ENCODE results near the gene KRTAP12-4.
"Not testable (repeated sequence)": the region's sequence is repeated elsewhere in the genome, so short reads cannot be mapped to it uniquely, and the experiment has no call there.

The KRTAP12-4 gene

DNA sequence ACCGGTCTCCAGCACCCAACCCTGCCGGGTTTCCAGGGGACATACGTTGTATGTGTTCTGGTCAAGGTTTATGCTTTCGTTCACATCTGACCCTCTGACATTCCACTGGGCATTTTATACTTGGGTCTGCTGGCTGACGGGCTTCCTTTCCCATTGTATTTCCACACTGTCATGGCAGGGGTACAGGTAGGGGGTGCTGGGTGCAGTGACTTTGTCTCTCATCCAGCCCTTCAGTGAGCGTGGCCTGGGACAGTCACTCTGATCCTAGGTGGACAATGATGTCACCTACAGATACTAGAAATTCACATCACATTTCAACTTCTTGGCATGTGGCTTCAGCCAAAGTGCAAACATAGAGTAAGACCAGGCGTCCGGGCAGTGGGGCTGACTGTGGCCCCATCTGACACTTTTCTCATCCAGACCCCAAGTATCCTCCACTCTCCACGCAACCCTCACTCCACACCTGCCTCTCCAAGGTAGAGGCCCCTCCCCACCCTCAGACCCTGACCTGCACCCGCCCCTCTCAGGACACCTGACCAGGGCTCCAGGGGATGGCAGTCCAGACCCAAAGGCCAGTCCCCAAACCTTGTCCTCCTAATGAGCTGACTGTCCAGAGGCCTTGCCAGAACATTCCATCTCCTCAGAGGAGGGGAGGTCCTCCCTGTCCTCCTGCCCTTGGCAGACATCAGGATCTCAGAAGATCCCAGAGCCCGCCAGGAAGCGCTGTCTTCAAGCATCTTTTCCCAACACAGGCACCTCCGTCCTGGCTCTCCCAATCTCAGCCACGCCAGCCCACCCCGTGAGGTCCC lies 18.0 kb downstream of the KRTAP12-4 start:
- no peak overlapping the region for H3K4me3 ChIP-seq (ENCODE audit: control insufficient read depth, low read depth, low read length)
- DNase-seq (ENCODE audit: low read depth), result no peak
- TF ChIP-seq, protein P1, sequence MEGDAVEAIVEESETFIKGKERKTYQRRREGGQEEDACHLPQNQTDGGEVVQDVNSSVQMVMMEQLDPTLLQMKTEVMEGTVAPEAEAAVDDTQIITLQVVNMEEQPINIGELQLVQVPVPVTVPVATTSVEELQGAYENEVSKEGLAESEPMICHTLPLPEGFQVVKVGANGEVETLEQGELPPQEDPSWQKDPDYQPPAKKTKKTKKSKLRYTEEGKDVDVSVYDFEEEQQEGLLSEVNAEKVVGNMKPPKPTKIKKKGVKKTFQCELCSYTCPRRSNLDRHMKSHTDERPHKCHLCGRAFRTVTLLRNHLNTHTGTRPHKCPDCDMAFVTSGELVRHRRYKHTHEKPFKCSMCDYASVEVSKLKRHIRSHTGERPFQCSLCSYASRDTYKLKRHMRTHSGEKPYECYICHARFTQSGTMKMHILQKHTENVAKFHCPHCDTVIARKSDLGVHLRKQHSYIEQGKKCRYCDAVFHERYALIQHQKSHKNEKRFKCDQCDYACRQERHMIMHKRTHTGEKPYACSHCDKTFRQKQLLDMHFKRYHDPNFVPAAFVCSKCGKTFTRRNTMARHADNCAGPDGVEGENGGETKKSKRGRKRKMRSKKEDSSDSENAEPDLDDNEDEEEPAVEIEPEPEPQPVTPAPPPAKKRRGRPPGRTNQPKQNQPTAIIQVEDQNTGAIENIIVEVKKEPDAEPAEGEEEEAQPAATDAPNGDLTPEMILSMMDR (IDR thresholded peaks at IDR 0.05; ENCODE audit: control insufficient read depth, insufficient read depth, low read depth, low read length, missing control alignments), result no peak

DNA sequence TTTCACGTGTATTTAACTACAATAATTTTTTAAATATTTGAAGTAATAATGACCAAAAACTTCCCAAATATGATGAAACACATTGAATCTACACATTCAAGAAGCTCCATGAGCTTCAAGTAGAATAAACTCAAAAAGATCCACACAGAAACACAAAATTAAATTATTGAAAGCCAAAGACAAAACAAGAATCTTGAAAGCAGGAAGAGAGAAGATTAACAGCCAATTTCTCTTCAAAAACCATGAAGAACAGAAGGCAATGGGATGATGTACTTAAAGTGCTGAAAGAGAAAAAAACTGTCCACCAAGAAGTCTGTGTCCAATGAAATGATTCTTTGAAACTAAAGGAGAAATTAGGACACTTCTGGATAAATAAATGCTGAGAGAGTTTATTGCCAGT lies 22.4 kb downstream of the KRTAP12-4 start:
- TF ChIP-seq, protein P1 (IDR thresholded peaks at IDR 0.05; ENCODE audit: control insufficient read depth, insufficient read depth, low read depth, low read length, missing control alignments), result no peak
- DNase-seq (ENCODE audit: low read depth), result no peak
- no peak overlapping the region for H3K4me3 ChIP-seq (ENCODE audit: control insufficient read depth, low read depth, low read length)

DNA sequence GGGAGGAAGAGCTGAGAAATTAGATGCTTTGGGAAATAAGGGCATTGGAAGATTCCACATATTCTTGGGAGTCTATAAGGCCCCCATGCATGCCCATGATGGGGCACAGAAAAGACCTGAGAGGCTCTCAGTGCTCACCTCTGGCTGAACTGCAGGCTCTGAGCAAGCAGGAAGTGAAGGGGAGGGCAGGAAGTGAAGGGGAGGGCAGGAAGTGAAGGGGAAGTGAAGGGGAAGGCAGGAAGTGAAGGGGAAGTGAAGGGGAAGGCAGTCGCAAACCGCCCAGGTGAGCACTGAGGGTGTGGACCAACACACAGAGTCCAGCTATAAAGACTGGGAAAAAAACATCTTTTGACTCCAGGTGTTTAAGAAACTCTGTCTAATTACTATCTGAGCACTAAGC lies 24.0 kb downstream of the KRTAP12-4 start:
- TF ChIP-seq, protein P1 (IDR thresholded peaks at IDR 0.05; ENCODE audit: control insufficient read depth, insufficient read depth, low read depth, low read length, missing control alignments), result no peak

DNA sequence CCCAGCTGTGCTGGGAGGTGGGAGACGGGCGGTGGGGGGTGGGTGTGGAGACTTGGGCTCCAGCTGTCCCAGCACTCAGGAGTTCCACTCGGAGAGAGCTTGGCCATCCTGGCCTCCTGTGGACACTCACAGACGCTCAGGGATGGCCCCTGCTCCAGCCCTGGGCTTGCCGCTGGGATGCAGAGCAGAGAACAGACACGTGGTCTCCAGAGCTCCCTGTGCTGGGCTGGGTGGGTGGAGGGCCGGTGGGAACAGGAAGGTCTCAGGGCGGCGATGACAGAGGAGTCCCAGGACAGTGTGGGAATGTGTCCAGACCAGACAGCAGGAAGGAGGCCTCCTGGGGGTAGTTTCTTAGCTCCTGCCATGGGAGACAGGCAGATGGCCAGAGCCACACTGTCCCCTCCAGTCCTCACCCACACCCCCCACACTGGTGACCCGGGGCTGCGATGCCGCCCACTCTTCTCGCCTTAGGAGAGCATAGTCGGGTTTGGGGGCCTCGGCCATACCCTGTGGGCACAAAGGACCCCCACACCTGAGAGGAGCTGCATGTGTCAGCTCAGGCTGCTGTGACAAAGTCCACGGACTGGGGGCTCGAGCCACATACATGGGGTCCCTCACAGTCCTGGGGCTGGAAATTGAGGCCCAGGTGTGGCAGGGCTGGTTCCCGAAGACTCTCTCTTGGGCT lies 25.6 kb downstream of the KRTAP12-4 start:
- TF ChIP-seq, protein P1 (IDR thresholded peaks at IDR 0.05; ENCODE audit: control insufficient read depth, insufficient read depth, low read depth, low read length, missing control alignments), result no peak
- H3K4me3 ChIP-seq (ENCODE audit: control insufficient read depth, low read depth, low read length), result no peak overlapping the region
- DNase-seq (ENCODE audit: low read depth), result no peak

More for the DNA sequence above, 24.0 kb downstream of the KRTAP12-4 start:
- DNase-seq (ENCODE audit: low read depth), result no peak
- no peak overlapping the region for H3K4me3 ChIP-seq (ENCODE audit: control insufficient read depth, low read depth, low read length)

DNA sequence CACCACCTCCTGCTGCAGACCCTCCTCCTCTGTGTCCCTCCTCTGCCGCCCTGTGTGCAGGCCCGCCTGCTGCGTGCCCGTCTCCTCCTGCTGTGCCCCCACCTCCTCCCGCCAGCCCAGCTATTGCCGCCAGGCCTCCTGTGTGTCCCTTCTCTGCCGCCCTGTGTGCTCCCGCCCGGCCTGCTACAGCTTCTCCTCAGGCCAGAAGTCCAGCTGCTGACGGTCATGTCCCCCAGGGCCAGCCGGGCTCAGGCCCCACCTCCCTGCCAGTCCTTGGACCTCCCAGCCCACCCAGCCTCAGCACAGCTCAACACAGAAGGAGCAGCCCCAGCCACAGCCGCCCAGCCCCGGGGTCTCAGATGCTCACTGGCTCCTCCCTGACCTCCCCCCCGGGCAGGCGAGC lies 26.6 kb downstream of the KRTAP12-4 start:
- H3K4me3 ChIP-seq (ENCODE audit: control insufficient read depth, low read depth, low read length); DNase-seq (ENCODE audit: low read depth): not testable (repeated sequence)

DNA sequence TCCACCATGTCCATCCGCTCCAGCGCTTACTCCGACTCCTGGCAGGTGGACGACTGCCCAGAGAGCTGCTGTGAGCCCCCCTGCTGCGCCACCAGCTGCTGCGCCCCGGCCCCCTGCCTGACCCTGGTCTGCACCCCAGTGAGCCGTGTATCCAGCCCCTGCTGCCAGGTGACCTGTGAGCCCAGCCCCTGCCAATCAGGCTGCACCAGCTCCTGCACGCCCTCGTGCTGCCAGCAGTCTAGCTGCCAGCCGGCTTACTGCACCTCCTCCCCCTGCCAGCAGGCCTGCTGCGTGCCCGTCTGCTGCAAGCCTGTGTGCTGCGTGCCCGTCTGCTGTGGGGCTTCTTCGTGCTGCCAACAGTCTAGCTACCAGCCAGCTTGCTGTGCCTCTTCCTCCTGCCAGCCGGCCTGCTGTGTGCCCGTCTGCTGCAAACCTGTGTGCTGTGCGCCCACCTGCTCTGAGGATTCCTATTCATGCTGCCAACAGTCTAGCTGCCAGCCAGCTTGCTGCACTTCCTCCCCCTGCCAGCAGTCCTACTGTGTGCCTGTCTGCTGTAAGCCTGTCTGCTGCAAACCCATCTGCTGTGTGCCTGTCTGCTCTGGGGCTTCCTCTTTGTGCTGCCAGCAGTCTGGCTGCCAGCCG lies 27.2 kb downstream of the KRTAP12-4 start:
- not testable (repeated sequence) for H3K4me3 ChIP-seq (ENCODE audit: control insufficient read depth, low read depth, low read length); DNase-seq (ENCODE audit: low read depth)

DNA sequence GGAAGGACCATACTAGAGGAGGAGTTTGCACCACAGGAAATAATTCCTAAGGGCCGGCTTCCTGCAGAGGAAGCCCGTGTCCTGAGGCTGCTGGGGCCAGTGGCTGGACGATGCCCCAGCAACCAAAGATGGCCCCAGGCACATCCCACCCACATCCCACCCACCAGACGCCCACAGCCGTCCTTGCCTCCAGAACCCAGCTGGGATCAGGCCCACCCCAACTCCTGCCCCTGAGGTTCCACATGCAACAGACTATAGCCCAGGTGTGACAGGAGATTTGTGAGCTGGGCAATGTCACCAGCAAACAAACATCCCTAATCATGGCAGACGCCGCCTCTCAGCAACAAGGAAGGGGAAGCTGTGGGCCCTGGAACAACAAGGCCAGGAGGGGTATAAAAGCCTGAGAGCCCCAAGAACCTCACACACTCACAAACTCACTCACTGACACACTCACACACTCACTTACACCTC lies 27.8 kb downstream of the KRTAP12-4 start, which contains the start of gene KRTAP10-9:
Gene KRTAP10-9, plus strand, starts transcription at position 421 of the 471 bp plus-strand sequence. CDS start 79 bp downstream, outside the sequence.
- TF ChIP-seq, protein P1 (IDR thresholded peaks at IDR 0.05; ENCODE audit: control insufficient read depth, insufficient read depth, low read depth, low read length, missing control alignments), result no peak
- no peak for DNase-seq (ENCODE audit: low read depth)
- no peak within 1 kb of the TSS for H3K4me3 ChIP-seq (ENCODE audit: control insufficient read depth, low read depth, low read length)
